GM06990 (cell line): ENCODE results near the gene STON1.
A peak's percentile ranks its signal among the peaks of the same experiment; 100 is the strongest.

Experiments
- DNase-seq: peaks from one replicate; pipeline ENCODE4 v3.0.0-alpha.2; 2011; ENCODE audit not compliant: insufficient read length; ENCODE audit errors: extremely low read depth
- H3K27me3 ChIP-seq: replicated peaks from 2 replicates; pipeline ENCODE4 v1.6.0; 2011; ENCODE audit warnings: low read length; ENCODE audit not compliant: control insufficient read depth, insufficient read depth
- H3K36me3 ChIP-seq: 2 replicates; pipeline ENCODE4 v1.5.1; 2011; ENCODE audit warnings: low read length; ENCODE audit not compliant: control insufficient read depth, insufficient read depth
- H3K4me3 ChIP-seq: replicated peaks from 2 replicates; pipeline ENCODE4 v1.5.1; 2011; ENCODE audit warnings: low read depth, mild to moderate bottlenecking, control low read depth, low read length
- CTCF ChIP-seq: IDR thresholded peaks from 2 replicates; pipeline ENCODE4 v1.5.1; 2011; ENCODE audit warnings: low read length, control low read depth, mild to moderate bottlenecking, inconsistent platforms; ENCODE audit not compliant: insufficient read depth, poor library complexity, severe bottlenecking

Gene STON1

GRCh38 chr2:48597492-48597891 is 67.5 kb downstream of the STON1 start:
- Histone ChIP-seq H3K4me3 (no peak overlapping the region), H3K36me3 (no peaks in the 10 kb centered on the region), H3K27me3 (no peaks in the 10 kb centered on the region; the same call in 1 of the 2 replicates)
- no peak for TF ChIP-seq CTCF
- DNase-seq, result no peak

- no peak overlapping the region for H3K4me3 ChIP-seq
- no peak for DNase-seq
- no peaks in the 10 kb centered on the region for H3K36me3 ChIP-seq
- TF ChIP-seq CTCF, result peak; percentile 73
- H3K27me3 ChIP-seq, result no peaks in the 10 kb centered on the region; the same call in none of the 2 replicates
These were observed 70.4 kb downstream of the STON1 start for GRCh38 chr2:48600204-48600813.

- H3K36me3 ChIP-seq, result no peaks in the 10 kb centered on the region
- H3K4me3 ChIP-seq, result no peak overlapping the region
- no peaks in the 10 kb centered on the region; the same call in 1 of the 2 replicates for H3K27me3 ChIP-seq
- no peak for TF ChIP-seq CTCF
- DNase-seq, result no peak
These were observed 71.0 kb downstream of the STON1 start for GRCh38 chr2:48600917-48601316.

GRCh38 chr2:48601349-48601748 is 71.4 kb downstream of the STON1 start:
- no peaks in the 10 kb centered on the region for H3K36me3 ChIP-seq
- DNase-seq, result no peak

GRCh38 chr2:48605482-48606175 is 75.7 kb downstream of the STON1 start:
- H3K27me3 ChIP-seq, result no peaks in the 10 kb centered on the region; the same call in 1 of the 2 replicates
- no peak for TF ChIP-seq CTCF
- H3K36me3 ChIP-seq, result no peaks in the 10 kb centered on the region
- H3K4me3 ChIP-seq, result no peak overlapping the region
- DNase-seq, result no peak

More at GRCh38 chr2:48601349-48601748, 71.4 kb downstream of the STON1 start:
- no peak overlapping the region for H3K4me3 ChIP-seq
- no peaks in the 10 kb centered on the region; the same call in 1 of the 2 replicates for H3K27me3 ChIP-seq
- peak; percentile 67 for TF ChIP-seq CTCF
